Erythroblast (primary cell): ENCODE results near the gene ETV2.

ENCODE experiments used
- GATA1 ChIP-seq: IDR thresholded peaks from 2 replicates; pipeline ENCODE4 v1.6.1; 2011; ENCODE audit warnings: low read depth, mild to moderate bottlenecking, control low read depth, low read length, moderate library complexity
- POLR2A ChIP-seq: IDR thresholded peaks from 2 replicates; pipeline ENCODE4 v1.6.1; 2011; ENCODE audit warnings: mild to moderate bottlenecking, low read length

- TF ChIP-seq POLR2A (no peak), GATA1 (no peak)
These were observed 4.4 kb downstream of the ETV2 start for GRCh38 chr19:35645680-35646511.
